ENCODE data around the gene CLTB.
"Not testable (repeated sequence)": the region's sequence is repeated elsewhere in the genome, so short reads cannot be mapped to it uniquely, and the experiment has no call there.

Gene CLTB, protein sequence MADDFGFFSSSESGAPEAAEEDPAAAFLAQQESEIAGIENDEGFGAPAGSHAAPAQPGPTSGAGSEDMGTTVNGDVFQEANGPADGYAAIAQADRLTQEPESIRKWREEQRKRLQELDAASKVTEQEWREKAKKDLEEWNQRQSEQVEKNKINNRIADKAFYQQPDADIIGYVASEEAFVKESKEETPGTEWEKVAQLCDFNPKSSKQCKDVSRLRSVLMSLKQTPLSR

DNA sequence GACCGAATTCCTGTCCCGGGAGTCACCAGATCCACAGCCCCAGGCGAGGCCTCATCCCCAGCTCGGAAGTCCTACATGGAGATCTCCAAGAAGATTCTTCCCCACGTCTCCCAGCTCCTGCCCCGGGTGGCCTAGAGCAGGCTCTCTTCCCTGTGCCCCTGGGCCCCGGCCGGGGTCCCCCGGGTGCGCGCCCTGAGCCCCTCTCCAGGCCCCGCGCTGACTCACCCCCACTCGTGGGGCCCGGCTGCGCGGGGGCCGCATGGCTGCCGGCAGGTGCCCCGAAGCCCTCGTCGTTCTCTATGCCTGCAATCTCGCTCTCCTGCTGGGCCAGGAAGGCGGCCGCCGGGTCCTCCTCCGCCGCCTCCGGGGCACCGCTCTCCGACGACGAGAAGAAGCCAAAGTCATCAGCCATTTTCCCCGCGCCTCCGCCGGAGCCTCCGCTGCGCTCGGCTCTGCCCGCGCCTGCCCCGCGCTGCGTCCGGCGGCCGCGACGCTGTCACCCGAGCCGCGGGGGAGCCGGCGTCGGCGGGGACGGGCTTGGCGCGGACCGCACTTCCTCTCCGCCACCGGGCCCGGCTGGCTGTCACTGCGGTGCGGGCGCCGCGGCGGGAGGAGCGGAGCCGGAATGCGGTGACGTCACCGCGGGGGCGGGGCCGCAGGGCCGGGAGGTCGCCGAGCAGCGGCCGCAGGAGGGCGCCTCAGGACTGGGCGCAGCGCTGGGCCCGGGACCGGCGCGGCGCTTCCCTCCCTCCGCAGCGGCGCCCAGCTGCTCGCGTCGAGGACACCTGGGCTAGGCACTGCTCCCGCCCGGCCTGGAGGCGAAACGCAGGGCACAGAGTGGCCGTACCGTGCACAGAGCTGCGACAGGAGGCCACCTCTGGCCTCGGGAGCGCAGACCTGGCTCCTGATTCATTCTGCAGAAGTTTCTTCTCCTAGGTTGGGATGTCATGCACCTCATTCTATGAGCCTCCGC, at the start of gene CLTB:
Gene CLTB, minus strand, starts transcription at position 588 of the 973 bp plus-strand sequence. Its CDS starts 176 bp downstream, at position 412.
- peak; percentile 84 for DNase-seq

DNA sequence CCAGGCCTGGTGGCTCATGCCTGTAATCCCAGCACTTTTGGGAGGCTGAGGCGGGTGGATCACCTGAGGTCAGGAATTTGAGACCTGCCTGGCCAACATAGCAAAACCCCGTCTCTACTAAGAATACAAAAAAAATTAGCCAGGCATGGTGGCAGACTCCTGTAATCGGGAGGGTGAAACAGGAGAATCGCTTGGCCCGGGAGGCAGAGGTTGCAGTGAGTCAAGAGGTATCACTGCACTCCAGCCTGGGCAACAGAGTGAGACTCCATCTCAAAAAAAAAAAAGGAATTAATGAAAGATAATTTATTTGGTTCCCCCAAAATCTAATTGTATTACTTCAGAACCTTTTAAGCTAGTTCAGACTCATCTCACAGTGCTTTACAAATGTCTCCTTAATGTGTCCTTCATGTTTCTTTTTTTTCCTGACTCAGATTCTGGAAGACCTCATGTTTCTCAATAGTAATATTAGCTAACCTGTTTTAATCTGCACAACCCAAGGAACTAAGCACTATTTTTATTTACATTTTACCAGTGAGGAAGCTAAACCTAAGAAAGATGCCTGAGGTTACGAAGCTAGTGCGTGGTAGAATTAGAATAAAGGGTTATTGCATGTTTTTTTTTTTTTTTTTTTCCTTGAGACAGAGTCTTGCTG, 46.9 kb upstream of the CLTB start:
- no peak for DNase-seq

DNA sequence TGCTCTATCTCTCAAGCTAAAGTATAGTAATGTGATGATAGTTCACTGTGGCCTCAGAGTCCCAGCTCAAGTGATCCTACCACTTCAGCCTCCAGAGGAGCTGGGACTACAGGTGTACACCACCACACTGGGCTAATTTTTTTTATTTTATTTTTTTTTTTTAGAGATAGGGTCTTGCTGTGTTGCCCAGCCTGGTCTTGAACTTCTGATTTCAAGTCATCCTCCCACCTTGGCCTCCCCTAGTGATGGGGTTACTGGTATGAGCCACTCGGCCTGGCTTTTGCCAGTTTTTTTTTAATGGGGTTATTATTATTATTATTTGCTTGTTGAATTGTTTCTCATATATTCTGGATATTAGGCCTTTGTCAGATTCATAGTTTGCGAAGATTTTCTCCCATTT, 45.0 kb upstream of the CLTB start:
- no peak for DNase-seq

DNA sequence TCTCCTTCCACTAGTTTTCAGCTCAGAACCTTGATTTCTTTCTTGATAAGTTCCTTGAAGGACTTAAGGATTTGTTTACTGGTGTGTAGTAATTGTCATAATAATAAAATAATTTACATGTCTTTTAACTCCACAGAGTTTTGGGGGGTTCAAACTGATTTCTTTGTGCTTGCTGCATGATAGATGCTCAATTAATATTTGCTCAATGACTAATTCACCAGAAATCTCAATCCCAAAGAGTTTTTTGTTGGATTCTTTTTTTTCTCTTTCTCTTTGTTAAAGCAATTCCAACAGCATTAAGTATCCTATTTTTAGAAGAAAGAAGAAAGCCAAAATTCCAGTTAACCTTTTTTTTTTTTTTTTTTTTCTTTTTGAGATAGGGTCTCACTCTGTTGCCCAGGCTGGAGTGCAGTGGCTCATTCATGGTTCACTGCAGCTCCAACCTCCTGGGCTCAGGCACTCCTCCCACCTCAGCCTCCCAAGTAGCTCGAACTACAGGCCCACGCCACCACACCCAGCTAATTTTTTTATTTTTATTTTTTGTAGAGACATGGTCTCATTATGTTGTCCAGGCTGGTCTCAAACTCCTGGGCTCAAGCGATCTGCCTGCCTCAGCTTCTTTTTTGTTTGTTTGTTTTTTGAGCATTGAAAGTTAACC, 42.7 kb upstream of the CLTB start:
- DNase-seq: no peak

DNA sequence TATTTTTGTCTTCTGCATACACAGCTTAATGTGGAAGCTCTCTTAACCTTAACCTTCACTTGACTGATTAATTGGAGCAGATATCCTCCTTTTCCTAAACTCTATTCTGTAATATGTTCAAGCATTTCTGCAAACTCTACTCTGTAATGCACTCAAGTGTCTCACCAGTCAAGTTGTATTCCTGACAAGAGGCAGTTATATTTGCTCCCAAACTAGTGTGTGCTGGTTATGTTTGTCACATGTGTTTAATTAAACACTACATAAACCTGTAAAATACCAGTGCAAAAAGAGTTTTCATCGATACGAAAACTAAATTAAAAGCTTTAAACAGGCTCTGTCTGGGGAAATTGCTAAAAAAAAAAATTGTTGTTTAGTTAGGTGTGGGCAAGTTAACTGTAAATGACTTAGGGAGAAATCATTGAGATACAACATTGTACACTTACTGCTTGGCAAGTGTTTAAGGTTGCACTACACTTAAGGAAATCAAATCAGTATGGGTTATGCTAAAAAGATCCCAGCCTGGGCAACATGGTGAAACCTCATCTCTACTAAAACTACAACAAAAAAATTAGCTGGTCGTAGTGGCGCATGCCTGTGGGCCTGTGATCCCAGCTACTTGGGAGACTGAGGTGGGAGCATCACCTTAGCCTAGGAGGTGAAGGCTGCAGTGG, 38.5 kb upstream of the CLTB start:
- no peak for DNase-seq

DNA sequence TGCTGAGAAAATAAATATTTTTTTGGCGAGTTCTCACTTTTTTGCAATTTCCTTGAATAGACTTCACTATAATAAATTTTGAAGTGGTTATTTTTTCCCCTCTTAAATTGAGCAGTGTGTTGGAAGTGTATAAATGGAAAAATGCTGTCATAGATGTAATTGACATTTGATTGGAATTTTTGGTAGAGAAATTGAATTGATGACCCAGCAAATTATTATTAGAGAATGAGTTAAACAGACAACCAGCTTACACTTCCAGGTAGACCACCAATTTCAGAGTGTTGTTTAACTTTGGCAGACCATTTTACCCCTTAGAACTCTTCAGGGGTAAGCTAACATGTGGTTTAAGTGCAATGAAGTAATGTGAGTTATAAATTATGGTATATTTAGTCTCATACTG, 33.7 kb upstream of the CLTB start:
- no peak for DNase-seq

DNA sequence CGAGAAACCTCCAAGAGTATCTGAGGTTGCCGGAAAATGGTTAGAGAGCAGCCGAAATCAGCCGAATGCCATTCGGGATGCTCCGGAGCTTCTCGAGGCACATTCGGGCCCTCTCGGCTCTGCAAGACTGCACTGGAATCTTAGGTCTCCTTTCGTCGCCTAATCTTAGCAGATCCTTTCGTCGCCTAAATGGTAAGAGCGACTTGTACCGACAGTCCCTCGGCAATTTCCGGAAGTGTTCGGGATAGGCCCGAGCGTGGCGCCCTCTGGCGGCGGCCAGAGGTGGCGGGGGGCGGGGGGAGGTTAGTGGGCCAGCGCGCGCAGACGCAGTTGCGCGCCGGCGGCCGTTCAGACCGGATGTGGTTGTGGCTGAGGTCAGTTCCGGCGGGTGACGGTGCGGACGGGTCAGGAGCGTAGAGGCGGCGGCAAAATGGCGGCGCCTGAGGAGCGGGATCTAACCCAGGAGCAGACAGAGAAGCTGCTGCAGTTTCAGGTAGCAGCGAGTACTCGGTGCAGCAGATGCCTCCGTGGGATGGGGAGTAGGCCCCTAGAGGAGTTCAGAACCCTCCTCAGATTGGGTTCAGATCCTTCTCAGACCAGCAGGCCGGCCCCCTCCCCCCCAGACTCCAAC, 31.8 kb upstream of the CLTB start, which contains the start of gene FAF2:
Gene FAF2, plus strand, starts transcription at position 408 of the 631 bp plus-strand sequence. Its CDS starts 23 bp downstream, at position 431.
- peak; percentile 95 for DNase-seq

DNA sequence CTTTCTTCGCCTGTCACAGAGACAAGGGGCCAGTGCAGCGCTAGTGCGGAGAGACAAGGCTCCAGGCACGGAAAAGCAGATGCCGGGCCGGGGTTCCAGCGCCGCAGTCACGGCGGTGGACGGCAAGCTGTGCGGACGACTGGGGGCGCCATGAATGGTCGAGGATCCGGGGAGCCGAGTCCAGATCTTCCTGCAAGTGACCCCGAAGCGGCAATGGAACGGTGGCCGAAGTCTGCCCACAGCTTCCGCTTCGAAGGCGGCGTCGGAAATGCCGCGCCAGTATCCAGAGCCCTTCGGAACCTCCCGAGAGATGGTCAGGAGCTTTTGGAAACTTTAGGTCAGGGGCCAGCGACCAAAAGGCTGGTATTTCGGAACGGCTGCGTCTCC, 31.2 kb upstream of the CLTB start:
- DNase-seq: no peak

DNA sequence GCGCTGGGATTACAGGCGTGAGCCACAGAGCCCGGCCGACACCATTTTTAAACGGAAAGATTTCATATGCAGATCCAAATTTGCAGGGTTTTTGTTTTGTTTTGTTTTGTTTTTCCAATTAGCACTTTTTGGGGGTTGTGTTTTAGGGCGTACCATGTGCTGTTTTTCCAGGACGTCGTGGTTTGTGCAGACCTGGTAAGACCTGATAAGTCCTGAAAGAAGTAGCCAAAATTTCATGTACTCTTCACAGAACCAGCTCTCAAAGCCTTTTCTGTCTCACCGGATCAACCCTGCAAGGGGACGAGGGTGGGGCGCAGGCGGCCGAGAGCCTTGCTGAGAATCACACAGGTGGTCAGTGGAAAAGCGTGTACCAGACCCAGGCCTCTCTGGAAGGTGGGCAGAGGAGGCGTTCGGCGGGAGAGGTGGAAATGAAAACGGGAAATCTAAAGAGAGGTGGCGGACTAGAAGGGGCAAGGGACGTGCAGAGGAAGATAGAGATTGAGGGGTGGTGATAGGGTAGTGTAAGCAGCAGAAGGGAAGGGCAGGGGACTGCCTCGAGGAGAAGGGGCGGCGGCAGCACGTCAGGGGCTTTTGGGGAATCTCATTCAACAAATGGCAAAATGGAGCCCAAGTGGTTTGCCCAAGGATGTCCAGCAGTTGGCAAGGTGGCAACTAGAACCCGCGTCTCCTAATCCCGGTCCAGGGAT, 30.7 kb upstream of the CLTB start:
- DNase-seq: no peak

DNA sequence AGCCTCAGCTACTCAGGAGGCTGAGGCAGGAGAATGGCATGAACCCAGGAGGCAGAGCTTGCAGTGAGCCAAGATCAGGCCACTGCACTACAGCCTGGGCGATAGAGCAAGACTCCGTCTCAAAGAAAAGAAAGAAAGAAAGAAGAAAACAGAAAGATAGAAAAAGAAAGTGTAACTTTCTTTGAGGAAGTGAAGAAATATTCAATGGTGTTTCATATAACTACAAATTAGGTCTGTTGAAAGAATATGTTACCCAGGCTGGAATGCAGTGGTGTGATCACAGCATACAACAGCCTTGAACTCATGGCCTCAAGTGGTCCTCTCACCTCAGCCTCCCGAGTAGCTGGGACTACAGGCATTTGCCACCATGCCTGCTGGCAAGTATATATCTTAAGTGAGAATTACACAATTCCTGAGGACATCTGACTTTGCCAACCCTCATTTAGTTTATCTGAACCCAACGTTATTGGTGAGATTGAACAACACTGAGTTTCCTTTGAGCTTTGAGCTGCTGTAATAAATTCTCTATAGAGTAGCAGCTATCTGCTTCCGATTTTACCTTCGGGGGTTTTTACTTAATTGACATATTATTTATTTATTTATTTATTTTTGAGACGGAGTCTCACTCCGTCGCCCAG, 29.8 kb upstream of the CLTB start:
- no peak for DNase-seq

DNA sequence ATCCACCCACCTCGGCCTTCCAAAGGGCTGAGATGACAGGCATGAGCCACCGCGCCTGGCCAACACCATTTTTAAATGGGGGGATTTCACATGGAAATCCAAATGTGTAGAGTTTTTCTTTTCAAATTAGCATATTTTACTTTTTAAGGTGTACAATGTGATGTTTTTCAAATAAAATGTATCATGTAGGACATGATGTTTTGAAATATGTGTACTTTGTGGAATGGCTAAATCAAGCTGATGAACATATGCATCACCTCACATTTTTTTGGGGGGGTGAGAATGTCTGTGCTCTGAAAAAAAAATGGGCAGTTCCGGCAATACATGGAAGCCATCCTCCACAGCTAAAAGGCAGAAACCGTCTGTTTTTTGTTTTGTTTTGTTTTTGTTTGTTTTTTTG, 28.4 kb upstream of the CLTB start:
- DNase-seq: no peak

DNA sequence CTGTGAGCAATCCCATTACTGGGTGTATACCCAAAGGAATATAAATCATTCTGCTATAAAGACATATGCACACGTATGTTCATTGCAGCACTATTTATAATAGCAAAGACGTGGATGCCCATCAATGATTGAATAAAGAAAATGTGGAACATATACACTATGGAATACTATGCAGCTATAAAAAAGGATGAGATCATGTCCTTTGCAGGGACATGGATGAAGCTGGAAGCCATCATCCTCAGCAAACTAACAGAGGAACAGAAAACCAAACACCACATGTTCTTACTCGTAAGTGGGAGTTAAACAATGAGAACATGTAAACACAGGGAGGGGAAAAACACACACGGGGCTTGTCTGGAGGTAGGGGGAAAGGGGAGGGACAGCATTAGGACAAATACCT, 26.6 kb upstream of the CLTB start:
- not testable (repeated sequence) for DNase-seq

DNA sequence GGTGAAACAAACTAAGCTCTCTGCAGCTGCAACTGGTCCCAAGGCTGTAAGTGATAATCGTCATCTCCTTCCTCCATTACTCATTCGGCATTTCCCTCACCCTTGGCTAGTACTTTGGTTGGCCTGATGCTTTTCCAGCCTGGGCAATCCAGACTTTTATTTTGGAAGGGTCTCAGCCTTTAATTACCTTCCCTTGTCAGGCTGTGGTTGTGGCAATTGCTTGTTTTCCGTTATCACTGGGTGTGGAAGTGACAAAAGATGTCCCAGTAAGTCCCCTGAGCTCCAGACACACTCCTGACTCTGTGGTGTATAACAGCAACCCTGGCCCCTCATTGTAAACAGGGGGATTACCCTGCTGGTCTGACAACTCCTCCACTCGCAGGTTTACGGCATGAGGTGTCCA, 25.6 kb upstream of the CLTB start:
- peak; percentile 40 for DNase-seq

DNA sequence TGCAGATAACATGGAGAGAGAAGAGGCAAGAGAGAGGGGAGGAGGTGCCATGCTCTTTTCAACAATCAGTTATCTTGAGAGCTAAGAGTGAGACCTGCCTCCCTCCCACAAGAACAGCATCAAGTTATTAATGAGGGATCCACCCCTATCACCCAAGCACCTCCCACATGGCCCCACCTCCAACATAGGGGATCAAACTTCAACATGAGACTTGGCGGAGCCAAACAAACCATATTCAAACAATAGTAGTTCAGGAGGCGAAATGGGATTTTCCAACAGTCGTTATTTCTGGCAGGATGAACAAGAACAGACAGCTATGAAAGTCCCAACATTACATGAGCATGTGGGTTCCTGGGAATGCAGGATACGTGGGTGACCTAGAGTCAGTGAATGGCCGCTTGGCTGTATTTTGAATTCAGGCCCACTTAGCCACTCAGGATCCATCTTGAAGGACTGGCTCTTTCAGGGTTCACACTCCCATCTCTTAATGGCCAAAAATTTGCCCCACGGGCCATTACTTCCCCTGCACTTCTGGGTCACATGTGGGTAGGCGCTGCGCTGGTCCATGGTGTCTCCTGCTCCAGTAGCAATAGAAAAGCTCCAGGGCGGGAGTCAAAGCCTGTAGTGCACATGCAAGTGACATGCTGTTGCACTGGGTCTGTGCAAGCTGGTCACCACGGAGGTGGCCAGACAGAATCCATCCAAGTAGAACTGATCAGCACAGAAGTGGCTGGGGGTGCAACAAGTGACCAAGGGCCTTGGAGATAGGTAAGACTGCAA, 24.8 kb upstream of the CLTB start:
- DNase-seq: no peak

DNA sequence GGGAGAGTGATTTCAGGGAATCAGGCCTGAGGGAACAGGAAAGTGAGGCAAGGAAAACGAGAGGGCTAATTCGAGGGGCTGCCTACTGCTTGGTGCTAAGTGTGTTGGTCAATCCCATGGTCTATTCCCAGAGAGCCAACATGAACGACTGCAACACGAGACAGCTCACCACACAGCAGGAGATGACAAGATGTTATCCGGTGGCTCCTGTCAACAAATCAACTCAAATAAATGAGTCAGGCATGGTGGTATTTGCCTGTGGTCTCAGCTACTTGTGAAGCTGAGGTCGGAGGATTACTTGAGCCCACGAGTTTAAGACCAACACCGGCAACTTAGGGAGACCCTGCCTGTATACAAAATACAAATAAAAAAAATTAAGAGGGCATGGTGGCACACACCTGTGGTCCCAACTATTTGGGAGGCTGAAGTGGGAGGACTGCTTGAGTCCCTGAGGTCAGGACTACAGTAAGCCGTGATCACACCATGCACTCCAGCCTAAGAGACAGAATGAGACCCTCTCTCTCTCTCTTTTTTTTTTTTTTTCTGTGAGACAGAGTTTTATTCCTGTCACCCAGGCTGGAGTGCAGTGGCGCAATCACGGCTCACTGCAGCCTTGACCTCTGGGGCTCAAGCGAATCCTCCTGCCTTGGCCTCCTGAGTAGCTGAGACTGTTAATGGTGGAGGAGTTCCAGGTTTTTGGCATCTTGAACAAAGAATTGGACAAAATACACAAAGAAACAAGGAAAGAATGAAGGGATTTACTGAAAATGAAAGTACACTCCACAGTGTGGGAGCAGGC, 22.8 kb upstream of the CLTB start:
- DNase-seq: peak; percentile 71

DNA sequence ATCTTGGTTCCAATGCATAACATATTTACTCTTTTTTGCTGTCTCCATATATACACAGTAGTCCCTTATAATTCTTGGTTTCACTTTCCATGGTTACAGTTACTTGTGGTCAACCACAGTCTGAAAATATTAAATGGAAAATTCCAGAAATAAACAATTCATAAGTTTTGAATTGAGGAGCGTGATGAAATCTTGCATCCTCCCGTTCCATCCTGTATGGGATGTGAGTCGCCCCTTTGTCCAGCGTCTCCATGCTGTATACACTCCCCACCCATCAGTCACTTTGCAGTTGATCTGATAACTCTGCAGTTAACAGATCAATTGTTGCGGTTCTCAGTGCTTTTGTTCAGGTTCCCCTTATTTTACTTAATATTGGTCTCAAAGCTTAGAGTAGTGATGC, 20.3 kb upstream of the CLTB start:
- DNase-seq: peak; percentile 61

DNA sequence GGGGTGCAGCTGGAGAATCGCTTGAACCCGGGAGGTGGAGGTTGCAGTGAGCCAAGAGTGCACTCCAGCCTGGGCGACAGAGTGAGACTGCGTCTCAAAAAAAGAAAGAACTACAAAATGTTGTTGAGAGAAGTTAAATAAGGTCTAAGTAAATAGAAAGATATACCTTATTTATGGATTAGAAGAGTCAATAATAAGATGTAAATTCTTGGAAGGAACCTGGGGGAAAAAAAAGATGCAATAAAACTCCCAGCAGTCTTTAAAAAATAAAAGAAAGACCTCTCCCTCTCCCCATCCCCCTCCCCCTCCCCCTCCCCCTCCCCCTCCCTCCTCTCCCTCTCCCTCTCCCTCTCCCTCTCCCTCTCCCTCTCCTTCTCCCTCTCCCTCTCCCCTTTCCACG, 16.4 kb upstream of the CLTB start:
- no peak for DNase-seq

DNA sequence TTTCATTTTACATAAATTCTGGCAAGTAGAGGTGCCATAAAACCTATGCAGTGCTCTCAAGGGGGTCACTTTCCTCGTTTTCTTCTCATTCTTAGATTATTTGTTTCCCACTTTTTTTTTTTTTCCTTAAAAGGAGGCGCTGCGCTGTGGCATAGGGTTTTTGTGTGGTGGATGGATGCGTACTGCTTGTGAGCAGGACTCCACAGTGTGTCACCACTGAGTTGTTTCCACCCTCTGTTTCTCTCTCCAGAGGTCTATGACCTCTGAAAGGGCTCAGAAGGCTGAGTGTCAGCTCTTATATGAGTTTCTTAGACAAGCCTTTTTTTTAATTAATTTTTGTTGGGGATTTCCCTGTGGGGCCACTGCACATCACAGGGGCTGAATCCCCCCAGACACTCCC, 13.6 kb upstream of the CLTB start:
- DNase-seq: no peak

DNA sequence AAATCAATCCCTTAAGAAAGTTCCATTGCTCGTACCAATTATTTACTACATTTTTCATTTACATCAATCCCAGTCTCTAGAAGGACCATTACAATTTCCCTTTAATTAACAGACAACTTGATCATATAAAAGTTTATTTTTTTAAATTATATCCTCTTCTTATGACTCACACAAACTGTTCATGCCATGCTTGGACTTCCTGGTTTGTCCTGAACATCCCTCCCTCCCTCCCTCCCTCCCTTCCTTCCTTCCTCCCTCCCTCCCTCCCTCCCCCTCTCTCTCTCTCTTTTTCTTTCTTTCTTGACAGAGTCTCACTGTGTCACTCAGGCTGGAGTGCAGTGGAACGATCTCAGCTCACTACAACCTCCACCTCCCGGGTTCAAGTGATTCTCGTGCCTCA, 11.6 kb upstream of the CLTB start:
- DNase-seq: peak; percentile 57
